Keratinocyte (primary cell): Measurements from ENCODE around the gene SNCB.

Experiments used
- CTCF ChIP-seq, 3 experiments: IDR thresholded peaks in 1 of 3; conservative IDR thresholded peaks in 1 of 3; optimal IDR thresholded peaks in 1 of 3; 2 replicates in 2 of 3; 3 replicates in 1 of 3; pipeline versions ENCODE3 to v1.5.1; 2011; ENCODE audit warnings: low read length in 3 of 3, mild to moderate bottlenecking in 3 of 3, moderate library complexity in 2 of 3, control low read depth in 1 of 3, inconsistent platforms in 1 of 3; ENCODE audit not compliant: insufficient read depth in 2 of 3; ENCODE audit errors: extremely low read depth in 1 of 3
- EZH2 ChIP-seq: IDR thresholded peaks from one replicate; pipeline ENCODE4 v1.6.1; 2012; ENCODE audit warnings: inconsistent platforms, mild to moderate bottlenecking, low read length, moderate library complexity

- TF ChIP-seq CTCF (optimal IDR thresholded peaks at IDR 0.05 in 1 of 3, IDR thresholded peaks at IDR 0.05 in 1 of 3, conservative IDR thresholded peaks at IDR 0.05 in 1 of 3; ENCODE audit: extremely low read depth in 1 of 3, insufficient read depth in 2 of 3, low read length in 3 of 3) (no peak), EZH2 (no peak)
These were observed 51.0 kb downstream of the SNCB start for GRCh38 chr5:176579323-176579722.
